HG03342 (cell line): ENCODE measurements around the gene MAST2.
"Not testable (repeated sequence)": the region's sequence is repeated elsewhere in the genome, so short reads cannot be mapped to it uniquely, and the experiment has no call there.

ENCODE experiments used
- ATAC-seq: cut with Tn5 transposase; IDR thresholded peaks from one replicate; pipeline ENCODE4 v1.9.1; 2021; ENCODE audit warnings: mild to moderate bottlenecking, moderate library complexity; ENCODE audit not compliant: unreplicated experiment

Gene MAST2

GRCh38 chr1:45891087-45891486 lies 87.7 kb downstream of the MAST2 start:
- no peak for ATAC-seq

GRCh38 chr1:45892068-45892785 lies 88.8 kb downstream of the MAST2 start:
- ATAC-seq: no peak

GRCh38 chr1:45894331-45894730 lies 90.9 kb downstream of the MAST2 start:
- ATAC-seq: no peak

GRCh38 chr1:45894921-45895320 lies 91.5 kb downstream of the MAST2 start:
- ATAC-seq: no peak

GRCh38 chr1:45895406-45895805 lies 92.0 kb downstream of the MAST2 start:
- ATAC-seq: no peak

- ATAC-seq: no peak
Measured at GRCh38 chr1:45906883-45907282, 103.5 kb downstream of the MAST2 start.

- no peak for ATAC-seq
Measured at GRCh38 chr1:45908611-45909140, 105.3 kb downstream of the MAST2 start.

GRCh38 chr1:45911634-45912033 lies 108.2 kb downstream of the MAST2 start:
- ATAC-seq: no peak

- ATAC-seq: no peak
Measured at GRCh38 chr1:45913183-45913683, 109.8 kb downstream of the MAST2 start.

GRCh38 chr1:45913731-45914501 lies 110.5 kb downstream of the MAST2 start:
- no peak for ATAC-seq

- ATAC-seq: no peak
Measured at GRCh38 chr1:45914836-45915235, 111.4 kb downstream of the MAST2 start.

GRCh38 chr1:45922374-45922773 lies 119.0 kb downstream of the MAST2 start:
- no peak for ATAC-seq

- no peak for ATAC-seq
Measured at GRCh38 chr1:45922813-45923212, 119.4 kb downstream of the MAST2 start.

GRCh38 chr1:45923343-45923742 lies 119.9 kb downstream of the MAST2 start:
- no peak for ATAC-seq

- no peak for ATAC-seq
Measured at GRCh38 chr1:45924736-45925135, 121.3 kb downstream of the MAST2 start.

- no peak for ATAC-seq
Measured at GRCh38 chr1:45925728-45926287, 122.4 kb downstream of the MAST2 start.

GRCh38 chr1:45926330-45926729 lies 122.9 kb downstream of the MAST2 start:
- ATAC-seq: no peak

- ATAC-seq: not testable (repeated sequence)
Measured at GRCh38 chr1:45927231-45927915, 124.0 kb downstream of the MAST2 start.

GRCh38 chr1:45928486-45929205 lies 125.2 kb downstream of the MAST2 start:
- ATAC-seq: no peak

- no peak for ATAC-seq
Measured at GRCh38 chr1:45929257-45929687, 125.9 kb downstream of the MAST2 start.
